ENCODE data around the gene MLXIP.

Gene MLXIP

DNA sequence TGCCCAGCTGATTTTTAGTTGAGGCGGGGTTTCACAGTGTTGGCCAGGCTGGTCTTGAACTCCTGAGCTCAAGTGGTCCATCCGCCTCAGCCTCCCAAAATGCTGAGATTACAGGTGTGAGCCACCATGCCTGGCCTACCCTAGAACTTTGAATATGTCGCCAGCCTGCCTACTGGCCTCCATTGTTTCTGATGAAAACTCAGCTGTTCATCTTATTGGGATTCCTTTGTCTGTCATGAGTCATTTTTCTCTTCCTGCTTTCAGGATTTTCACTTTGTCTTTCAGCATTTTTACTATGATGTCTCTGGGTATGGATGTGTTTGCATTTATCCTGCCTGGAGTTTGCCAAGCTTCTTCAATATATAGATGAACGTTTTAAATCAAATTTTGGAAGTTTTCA, 116.8 kb downstream of the MLXIP start:
- Histone ChIP-seq H3K4me3 (ENCODE audit: low read length in 2 of 2) (no peak overlapping the region), H2BK12ac (ENCODE audit: low read length) (no peak overlapping the region), H3K79me1 (ENCODE audit: low read depth, low read length) (no peaks in the 10 kb centered on the region), H3K9ac (ENCODE audit: low read depth, low read length, poor library complexity) (no peak overlapping the region), H4K91ac (ENCODE audit: low read depth, low read length, poor library complexity) (no peak overlapping the region), H2BK15ac (ENCODE audit: low read length) (no peak overlapping the region), H3K4me2 (ENCODE audit: insufficient read depth, low read length, poor library complexity, severe bottlenecking) (no peak overlapping the region), H3K9me3 (replicated peaks in 1 of 2; ENCODE audit: control insufficient read depth in 2 of 2, insufficient read depth in 1 of 2, low read depth in 1 of 2, low read length in 2 of 2) (peaks cover 0 to 3% of the 10 kb centered on the region in 2 donors), H2BK120ac (ENCODE audit: low read depth, low read length) (no peak overlapping the region), H3K18ac (ENCODE audit: low read length) (no peak overlapping the region), H3K4me1 (ENCODE audit: control insufficient read depth in 2 of 2, insufficient read depth in 1 of 2, low read depth in 1 of 2, low read length in 2 of 2) (no peaks in the 10 kb centered on the region), H3K27me3 (ENCODE audit: control insufficient read depth in 3 of 3, insufficient read depth in 3 of 3, low read depth in 1 of 3, low read length in 3 of 3) (peaks cover 0 to 10% (median 0%) of the 10 kb centered on the region in 3 experiments), H4K8ac (ENCODE audit: low read depth, low read length) (no peak overlapping the region), H3K27ac (replicated peaks; ENCODE audit: low read length) (no peak overlapping the region), H3K23ac (ENCODE audit: low read depth, low read length, poor library complexity) (no peak overlapping the region), H2AK5ac (ENCODE audit: low read depth, low read length) (no peak overlapping the region), H2BK5ac (ENCODE audit: low read length) (no peak overlapping the region), H3K36me3 (replicated peaks in 1 of 2; ENCODE audit: control insufficient read depth in 2 of 2, insufficient read depth in 2 of 2, low read length in 2 of 2) (no peaks in the 10 kb centered on the region), H3K4ac (ENCODE audit: low read length) (no peak overlapping the region), H2AFZ (ENCODE audit: low read length) (no peak overlapping the region), H3K14ac (ENCODE audit: low read length) (no peak overlapping the region)
- DNase-seq (ENCODE audit: low spot score): no peak
- WGBS, 2 donors (ENCODE audit: extremely low coverage in 2 of 2, insufficient read length in 2 of 2, insufficient replicate concordance in 1 of 2): no CpG with 5 or more reads among the region's 4 CpGs
